Brain microvascular endothelial cell (primary cell): ENCODE measurements around the gene ZNF419.
A peak's percentile ranks its signal among the peaks of the same experiment; 100 is the strongest.
"Not testable (repeated sequence)": the region's sequence is repeated elsewhere in the genome, so short reads cannot be mapped to it uniquely, and the experiment has no call there.

Experiments
- DNase-seq: peaks from one replicate; pipeline ENCODE4 v3.0.0-alpha.2; 2020
- H3K27ac ChIP-seq: fragments of 250-450 bp; sonication (Bioruptor Pico); 2 replicates; pipeline ENCODE4 v1.5.1; 2020; ENCODE audit warnings: mild to moderate bottlenecking, moderate library complexity
- H3K27me3 ChIP-seq: fragments of 250-450 bp; sonication (Bioruptor Pico); replicated peaks from 2 replicates; pipeline ENCODE4 v1.5.1; 2020; ENCODE audit warnings: mild to moderate bottlenecking
- H3K36me3 ChIP-seq: fragments of 250-450 bp; sonication (Bioruptor Pico); replicated peaks from 2 replicates; pipeline ENCODE4 v1.5.1; 2020; ENCODE audit warnings: mild to moderate bottlenecking
- H3K4me3 ChIP-seq: 2 replicates; pipeline ENCODE4 v1.5.1; 2011; ENCODE audit warnings: low read depth, mild to moderate bottlenecking, control low read depth, low read length, moderate library complexity
- CTCF ChIP-seq: IDR thresholded peaks from 2 replicates; pipeline ENCODE4 v1.5.1; 2011; ENCODE audit warnings: low read depth, mild to moderate bottlenecking, moderate library complexity, low read length, control low read depth, inconsistent platforms; ENCODE audit errors: missing control alignments
- in situ Hi-C: cut with HindIII; loops from 2 replicates; pipeline ENCODE4 v1.10.0; 2017; ENCODE audit warnings: low sequenced_read_pairs, low pct_ligation_motif_present

Gene ZNF419

GRCh38 chr19:57452307-57452706 is 35.2 kb upstream of the ZNF419 start:
- TF ChIP-seq CTCF = no peak
- no peaks in the 10 kb centered on the region for H3K36me3 ChIP-seq
- in situ Hi-C loops = no loop called here
- H3K27me3 ChIP-seq = no peaks in the 10 kb centered on the region
- no peak overlapping the region for H3K27ac ChIP-seq
- no peak for DNase-seq
- H3K4me3 ChIP-seq = no peak overlapping the region

- no peak for DNase-seq
- no peak overlapping the region for H3K27ac ChIP-seq
- TF ChIP-seq CTCF = peak; percentile 53
- peaks cover 4% of the 10 kb centered on the region for H3K36me3 ChIP-seq
- in situ Hi-C loops = no loop called here
- no peak overlapping the region for H3K4me3 ChIP-seq
- H3K27me3 ChIP-seq = no peaks in the 10 kb centered on the region
Observed at GRCh38 chr19:57465680-57466381, 21.7 kb upstream of the ZNF419 start.

- no peaks in the 10 kb centered on the region for H3K27me3 ChIP-seq
- no peak overlapping the region for H3K4me3 ChIP-seq
- in situ Hi-C loops = no loop called here
- DNase-seq = no peak
- TF ChIP-seq CTCF = no peak
- peaks cover 4% of the 10 kb centered on the region for H3K36me3 ChIP-seq
- no peak overlapping the region for H3K27ac ChIP-seq
Observed at GRCh38 chr19:57466489-57466888, 21.1 kb upstream of the ZNF419 start.

- Histone ChIP-seq H3K27ac (no peak overlapping the region), H3K27me3 (no peaks in the 10 kb centered on the region), H3K36me3 (peaks cover 32% of the 10 kb centered on the region), H3K4me3 (no peak overlapping the region)
- no peak for DNase-seq
- TF ChIP-seq CTCF = no peak
- in situ Hi-C loops = no loop called here
Observed at GRCh38 chr19:57473646-57474045, 13.9 kb upstream of the ZNF419 start.

- peaks cover 32% of the 10 kb centered on the region for H3K36me3 ChIP-seq
- H3K27ac ChIP-seq = peak within 1 kb of the TSS; percentile 42
- H3K27me3 ChIP-seq = no peaks in the 10 kb centered on the region
- H3K4me3 ChIP-seq = peak within 1 kb of the TSS; percentile 90
- in situ Hi-C loops = no loop called here
- TF ChIP-seq CTCF = peak; percentile 74
- peak; percentile 96 for DNase-seq
Observed at GRCh38 chr19:57477191-57478008, 10.2 kb upstream of the ZNF419 start, which contains the start of gene ZNF772. TSS of gene ZNF772 (minus strand) at chr19:57477566. CDS start at chr19:57477309, 257 bp downstream.

GRCh38 chr19:57488299-57488644 is 722 bp downstream of the ZNF419 start:
- Histone ChIP-seq H3K36me3 (peaks cover 19% of the 10 kb centered on the region), H3K4me3 (peak overlapping the region; percentile 31)
- in situ Hi-C loops, DNase-seq, H3K27ac ChIP-seq, H3K27me3 ChIP-seq: not testable (repeated sequence)

GRCh38 chr19:57499332-57499679 is 11.8 kb downstream of the ZNF419 start:
- DNase-seq, H3K27me3 ChIP-seq, H3K4me3 ChIP-seq, H3K36me3 ChIP-seq, H3K27ac ChIP-seq, in situ Hi-C loops: not testable (repeated sequence)

GRCh38 chr19:57499680-57500395 is 12.3 kb downstream of the ZNF419 start, which contains the start of gene ZNF773:
TSS of gene ZNF773 (plus strand) at chr19:57499938. CDS start at chr19:57500081, 143 bp downstream.
- H3K36me3 ChIP-seq, in situ Hi-C loops, H3K27me3 ChIP-seq: not testable (repeated sequence)
- peak; percentile 95 for DNase-seq
- Histone ChIP-seq H3K27ac (peak within 1 kb of the TSS; percentile 86), H3K4me3 (peak within 1 kb of the TSS; percentile 70)

GRCh38 chr19:57500400-57500799 is 12.8 kb downstream of the ZNF419 start:
- H3K27me3 ChIP-seq, H3K36me3 ChIP-seq, in situ Hi-C loops, H3K27ac ChIP-seq: not testable (repeated sequence)
- H3K4me3 ChIP-seq = peak overlapping the region; percentile 24
- peak; percentile 25 for DNase-seq
